Measurements from ENCODE around the gene GSAP. TPM values are rescaled to one million over a fixed set of nuclear protein-coding genes. Genes with fewer than 3 reads are reported as not detected.

GSAP gene
- total RNA-seq, 1 experiment from 2014 or later: 2.0 TPM

DNA sequence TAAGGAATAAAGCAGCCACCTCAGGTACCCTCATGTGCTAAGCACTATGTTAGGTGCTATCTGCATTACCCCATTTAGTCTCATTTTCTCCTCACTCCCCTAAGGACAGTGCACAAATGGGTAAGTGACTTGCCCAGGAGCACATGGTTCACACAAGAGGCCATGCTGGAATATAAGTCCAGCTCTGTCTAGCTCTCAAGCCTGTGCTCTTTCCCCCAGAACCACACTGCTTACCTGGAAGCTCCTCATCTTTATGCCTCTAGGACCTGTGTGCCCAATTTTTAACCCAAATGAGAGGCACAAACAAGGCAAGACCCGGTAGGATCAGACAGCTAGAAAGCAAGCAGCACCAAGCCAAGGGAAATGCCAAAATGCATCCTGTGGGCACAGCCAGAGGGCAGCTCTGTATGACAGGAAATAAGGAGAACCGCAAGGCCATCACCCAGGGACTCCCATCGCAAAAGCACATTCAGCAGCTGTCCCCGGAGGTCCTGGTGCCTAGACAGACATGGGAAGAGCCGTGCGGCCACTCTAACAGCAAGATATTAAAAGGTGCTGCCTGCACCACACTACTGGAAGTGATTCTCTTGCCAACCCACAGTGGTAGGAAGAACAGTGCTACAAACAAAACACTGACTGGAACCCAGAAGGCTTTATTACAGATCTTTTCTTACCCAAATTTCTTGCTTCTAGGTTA lies 88.1 kb downstream of the GSAP start:
- TF ChIP-seq, protein P1, sequence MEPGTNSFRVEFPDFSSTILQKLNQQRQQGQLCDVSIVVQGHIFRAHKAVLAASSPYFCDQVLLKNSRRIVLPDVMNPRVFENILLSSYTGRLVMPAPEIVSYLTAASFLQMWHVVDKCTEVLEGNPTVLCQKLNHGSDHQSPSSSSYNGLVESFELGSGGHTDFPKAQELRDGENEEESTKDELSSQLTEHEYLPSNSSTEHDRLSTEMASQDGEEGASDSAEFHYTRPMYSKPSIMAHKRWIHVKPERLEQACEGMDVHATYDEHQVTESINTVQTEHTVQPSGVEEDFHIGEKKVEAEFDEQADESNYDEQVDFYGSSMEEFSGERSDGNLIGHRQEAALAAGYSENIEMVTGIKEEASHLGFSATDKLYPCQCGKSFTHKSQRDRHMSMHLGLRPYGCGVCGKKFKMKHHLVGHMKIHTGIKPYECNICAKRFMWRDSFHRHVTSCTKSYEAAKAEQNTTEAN (CRISPR knock-in tag; IDR thresholded peaks at IDR 0.05): no peak
- TF ChIP-seq, protein P2, sequence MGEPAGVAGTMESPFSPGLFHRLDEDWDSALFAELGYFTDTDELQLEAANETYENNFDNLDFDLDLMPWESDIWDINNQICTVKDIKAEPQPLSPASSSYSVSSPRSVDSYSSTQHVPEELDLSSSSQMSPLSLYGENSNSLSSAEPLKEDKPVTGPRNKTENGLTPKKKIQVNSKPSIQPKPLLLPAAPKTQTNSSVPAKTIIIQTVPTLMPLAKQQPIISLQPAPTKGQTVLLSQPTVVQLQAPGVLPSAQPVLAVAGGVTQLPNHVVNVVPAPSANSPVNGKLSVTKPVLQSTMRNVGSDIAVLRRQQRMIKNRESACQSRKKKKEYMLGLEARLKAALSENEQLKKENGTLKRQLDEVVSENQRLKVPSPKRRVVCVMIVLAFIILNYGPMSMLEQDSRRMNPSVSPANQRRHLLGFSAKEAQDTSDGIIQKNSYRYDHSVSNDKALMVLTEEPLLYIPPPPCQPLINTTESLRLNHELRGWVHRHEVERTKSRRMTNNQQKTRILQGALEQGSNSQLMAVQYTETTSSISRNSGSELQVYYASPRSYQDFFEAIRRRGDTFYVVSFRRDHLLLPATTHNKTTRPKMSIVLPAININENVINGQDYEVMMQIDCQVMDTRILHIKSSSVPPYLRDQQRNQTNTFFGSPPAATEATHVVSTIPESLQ (CRISPR knock-in tag; IDR thresholded peaks at IDR 0.05): no peak
- TF ChIP-seq, protein P3, sequence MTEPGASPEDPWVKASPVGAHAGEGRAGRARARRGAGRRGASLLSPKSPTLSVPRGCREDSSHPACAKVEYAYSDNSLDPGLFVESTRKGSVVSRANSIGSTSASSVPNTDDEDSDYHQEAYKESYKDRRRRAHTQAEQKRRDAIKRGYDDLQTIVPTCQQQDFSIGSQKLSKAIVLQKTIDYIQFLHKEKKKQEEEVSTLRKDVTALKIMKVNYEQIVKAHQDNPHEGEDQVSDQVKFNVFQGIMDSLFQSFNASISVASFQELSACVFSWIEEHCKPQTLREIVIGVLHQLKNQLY (CRISPR knock-in tag; IDR thresholded peaks at IDR 0.05): no peak
- TF ChIP-seq NFATC4 (CRISPR knock-in tag; IDR thresholded peaks at IDR 0.05): no peak
- no peak for TF ChIP-seq ATF1 (CRISPR knock-in tag; IDR thresholded peaks at IDR 0.05)
- TF ChIP-seq HMGA2 (CRISPR knock-in tag; IDR thresholded peaks at IDR 0.05): no peak
- TF ChIP-seq ZNF138 (CRISPR knock-in tag; conservative IDR thresholded peaks at IDR 0.05): no peak
- TF ChIP-seq CREM (CRISPR knock-in tag; IDR thresholded peaks at IDR 0.05): no peak
- TF ChIP-seq, protein P4, sequence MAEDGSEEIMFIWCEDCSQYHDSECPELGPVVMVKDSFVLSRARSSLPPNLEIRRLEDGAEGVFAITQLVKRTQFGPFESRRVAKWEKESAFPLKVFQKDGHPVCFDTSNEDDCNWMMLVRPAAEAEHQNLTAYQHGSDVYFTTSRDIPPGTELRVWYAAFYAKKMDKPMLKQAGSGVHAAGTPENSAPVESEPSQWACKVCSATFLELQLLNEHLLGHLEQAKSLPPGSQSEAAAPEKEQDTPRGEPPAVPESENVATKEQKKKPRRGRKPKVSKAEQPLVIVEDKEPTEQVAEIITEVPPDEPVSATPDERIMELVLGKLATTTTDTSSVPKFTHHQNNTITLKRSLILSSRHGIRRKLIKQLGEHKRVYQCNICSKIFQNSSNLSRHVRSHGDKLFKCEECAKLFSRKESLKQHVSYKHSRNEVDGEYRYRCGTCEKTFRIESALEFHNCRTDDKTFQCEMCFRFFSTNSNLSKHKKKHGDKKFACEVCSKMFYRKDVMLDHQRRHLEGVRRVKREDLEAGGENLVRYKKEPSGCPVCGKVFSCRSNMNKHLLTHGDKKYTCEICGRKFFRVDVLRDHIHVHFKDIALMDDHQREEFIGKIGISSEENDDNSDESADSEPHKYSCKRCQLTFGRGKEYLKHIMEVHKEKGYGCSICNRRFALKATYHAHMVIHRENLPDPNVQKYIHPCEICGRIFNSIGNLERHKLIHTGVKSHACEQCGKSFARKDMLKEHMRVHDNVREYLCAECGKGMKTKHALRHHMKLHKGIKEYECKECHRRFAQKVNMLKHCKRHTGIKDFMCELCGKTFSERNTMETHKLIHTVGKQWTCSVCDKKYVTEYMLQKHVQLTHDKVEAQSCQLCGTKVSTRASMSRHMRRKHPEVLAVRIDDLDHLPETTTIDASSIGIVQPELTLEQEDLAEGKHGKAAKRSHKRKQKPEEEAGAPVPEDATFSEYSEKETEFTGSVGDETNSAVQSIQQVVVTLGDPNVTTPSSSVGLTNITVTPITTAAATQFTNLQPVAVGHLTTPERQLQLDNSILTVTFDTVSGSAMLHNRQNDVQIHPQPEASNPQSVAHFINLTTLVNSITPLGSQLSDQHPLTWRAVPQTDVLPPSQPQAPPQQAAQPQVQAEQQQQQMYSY (CRISPR knock-in tag; IDR thresholded peaks at IDR 0.05): no peak
- no peak for TF ChIP-seq SMAD3 (CRISPR knock-in tag; IDR thresholded peaks at IDR 0.05; ENCODE audit: borderline replicate concordance)
- POLR2A ChIA-PET: interaction anchor here (0.6 to 1.3 kb wide), 2 partner anchors 39 to 729 kb away, joined by 4 to 6 read pairs; no protein-coding TSS in a partner anchor
- ATAC-seq (no peak), DNase-seq (ENCODE audit: low spot score) (no peak)
- Mint-ChIP-seq H3K4me1 (peaks cover 11% of the 10 kb centered on the region), H3K9me3 (no peaks in the 10 kb centered on the region), H3K4me3 (no peak overlapping the region), H3K27ac (no peak overlapping the region), H3K36me3 (no peaks in the 10 kb centered on the region), H3K27me3 (ENCODE audit: low read depth) (no peaks in the 10 kb centered on the region)
- CTCF ChIA-PET: interaction anchor here (0.7 to 1.2 kb wide), 3 partner anchors 78 to 323 kb away, joined by 3 to 5 read pairs (median 3); no protein-coding TSS in a partner anchor

DNA sequence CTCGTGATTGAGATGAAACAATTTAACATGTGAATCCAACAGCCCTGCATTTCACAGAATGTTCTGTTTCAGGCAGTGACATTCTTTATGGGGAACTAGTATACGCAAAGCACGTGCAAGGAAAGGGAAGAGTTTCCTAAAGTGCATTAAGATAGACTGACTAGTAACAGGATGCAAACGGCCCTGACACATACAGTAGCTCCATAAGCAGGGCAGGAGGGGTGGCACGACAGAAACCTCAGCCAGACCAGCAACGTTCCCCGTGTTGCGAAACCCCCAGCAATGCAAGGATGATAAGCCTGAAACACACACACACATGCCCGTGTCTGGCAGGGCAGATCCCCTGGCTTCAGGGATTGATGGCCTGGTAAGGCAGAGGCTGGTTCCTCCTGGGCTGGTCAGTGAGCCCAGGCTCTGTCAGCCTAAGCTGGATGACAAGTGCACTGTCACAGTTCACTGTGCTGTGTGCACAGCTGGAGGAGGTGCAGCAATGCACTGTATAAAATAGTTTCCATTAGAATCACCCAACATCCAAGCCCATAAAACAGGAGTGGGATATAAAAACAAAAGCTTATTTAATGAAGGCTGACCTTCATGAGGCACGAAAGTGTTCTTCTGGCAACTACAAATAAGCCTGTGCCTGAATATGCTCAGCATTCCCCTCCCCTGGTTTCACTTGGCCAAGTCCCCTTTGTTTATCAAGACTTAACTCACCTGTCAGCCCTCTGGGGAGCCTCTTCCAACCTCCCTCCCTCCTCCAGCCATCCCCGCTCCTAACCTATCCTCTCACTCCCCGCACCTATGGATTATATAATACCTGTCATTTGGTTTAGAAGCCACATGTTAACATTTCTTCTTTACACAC lies 88.8 kb downstream of the GSAP start:
- TF ChIP-seq OVOL2 (CRISPR knock-in tag; IDR thresholded peaks at IDR 0.05; ENCODE audit: borderline replicate concordance) (no peak), FOXP1 (CRISPR knock-in tag; IDR thresholded peaks at IDR 0.05; ENCODE audit: borderline replicate concordance) (no peak), NR1H2 (CRISPR knock-in tag; IDR thresholded peaks at IDR 0.05) (no peak), ZNF416 (CRISPR knock-in tag; IDR thresholded peaks at IDR 0.05) (no peak)
- TF ChIP-seq, protein P5, sequence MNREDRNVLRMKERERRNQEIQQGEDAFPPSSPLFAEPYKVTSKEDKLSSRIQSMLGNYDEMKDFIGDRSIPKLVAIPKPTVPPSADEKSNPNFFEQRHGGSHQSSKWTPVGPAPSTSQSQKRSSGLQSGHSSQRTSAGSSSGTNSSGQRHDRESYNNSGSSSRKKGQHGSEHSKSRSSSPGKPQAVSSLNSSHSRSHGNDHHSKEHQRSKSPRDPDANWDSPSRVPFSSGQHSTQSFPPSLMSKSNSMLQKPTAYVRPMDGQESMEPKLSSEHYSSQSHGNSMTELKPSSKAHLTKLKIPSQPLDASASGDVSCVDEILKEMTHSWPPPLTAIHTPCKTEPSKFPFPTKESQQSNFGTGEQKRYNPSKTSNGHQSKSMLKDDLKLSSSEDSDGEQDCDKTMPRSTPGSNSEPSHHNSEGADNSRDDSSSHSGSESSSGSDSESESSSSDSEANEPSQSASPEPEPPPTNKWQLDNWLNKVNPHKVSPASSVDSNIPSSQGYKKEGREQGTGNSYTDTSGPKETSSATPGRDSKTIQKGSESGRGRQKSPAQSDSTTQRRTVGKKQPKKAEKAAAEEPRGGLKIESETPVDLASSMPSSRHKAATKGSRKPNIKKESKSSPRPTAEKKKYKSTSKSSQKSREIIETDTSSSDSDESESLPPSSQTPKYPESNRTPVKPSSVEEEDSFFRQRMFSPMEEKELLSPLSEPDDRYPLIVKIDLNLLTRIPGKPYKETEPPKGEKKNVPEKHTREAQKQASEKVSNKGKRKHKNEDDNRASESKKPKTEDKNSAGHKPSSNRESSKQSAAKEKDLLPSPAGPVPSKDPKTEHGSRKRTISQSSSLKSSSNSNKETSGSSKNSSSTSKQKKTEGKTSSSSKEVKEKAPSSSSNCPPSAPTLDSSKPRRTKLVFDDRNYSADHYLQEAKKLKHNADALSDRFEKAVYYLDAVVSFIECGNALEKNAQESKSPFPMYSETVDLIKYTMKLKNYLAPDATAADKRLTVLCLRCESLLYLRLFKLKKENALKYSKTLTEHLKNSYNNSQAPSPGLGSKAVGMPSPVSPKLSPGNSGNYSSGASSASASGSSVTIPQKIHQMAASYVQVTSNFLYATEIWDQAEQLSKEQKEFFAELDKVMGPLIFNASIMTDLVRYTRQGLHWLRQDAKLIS (CRISPR knock-in tag; IDR thresholded peaks at IDR 0.05; ENCODE audit: borderline replicate concordance): no peak
- ChIA-PET POLR2A (interaction anchor here (0.6 to 1.3 kb wide), 2 partner anchors 38 to 728 kb away, joined by 4 to 6 read pairs; no protein-coding TSS in a partner anchor), CTCF (no interaction called here)
- H3K9me3 Mint-ChIP-seq: no peaks in the 10 kb centered on the region
- H3K27ac Mint-ChIP-seq: no peak overlapping the region
- H3K4me1 Mint-ChIP-seq: peaks cover 11% of the 10 kb centered on the region
- no peaks in the 10 kb centered on the region for H3K36me3 Mint-ChIP-seq
- DNase-seq (ENCODE audit: low spot score) (no peak), ATAC-seq (peak; percentile 13; the same call in 1 of the 2 replicates)
- no peaks in the 10 kb centered on the region for H3K27me3 Mint-ChIP-seq (ENCODE audit: low read depth)
- no peak overlapping the region for H3K4me3 Mint-ChIP-seq
